AG20443 (cell line): Measurements from ENCODE around the gene USH1G.
A peak's percentile ranks its signal among the peaks of the same experiment; 100 is the strongest.

Source experiments
- DNase-seq: peaks from one replicate; pipeline ENCODE4 v3.0.0; 2012; ENCODE audit warnings: low spot score, mixed read lengths

USH1G gene

DNA sequence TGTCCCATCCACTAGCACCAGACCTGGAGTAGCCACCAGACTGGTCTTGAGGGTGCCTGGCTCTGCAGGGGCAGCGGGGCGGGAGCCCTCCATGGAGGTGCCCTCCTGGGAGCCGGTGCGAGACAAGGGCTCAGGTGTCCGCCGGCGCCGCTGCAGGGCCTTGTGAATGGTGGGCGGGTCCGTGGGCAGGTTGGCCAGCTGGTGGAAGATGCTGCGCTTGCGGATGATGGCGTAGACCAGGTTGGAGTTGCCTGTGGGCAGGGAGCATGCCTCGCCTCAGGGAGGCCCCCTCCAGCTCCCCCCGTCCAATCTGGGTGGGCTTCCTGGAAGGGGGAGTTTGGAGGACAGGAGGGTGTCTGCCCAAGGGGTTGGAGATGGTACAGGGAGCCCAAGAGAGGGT lies 31.1 kb upstream of the USH1G start:
- DNase-seq = no peak

DNA sequence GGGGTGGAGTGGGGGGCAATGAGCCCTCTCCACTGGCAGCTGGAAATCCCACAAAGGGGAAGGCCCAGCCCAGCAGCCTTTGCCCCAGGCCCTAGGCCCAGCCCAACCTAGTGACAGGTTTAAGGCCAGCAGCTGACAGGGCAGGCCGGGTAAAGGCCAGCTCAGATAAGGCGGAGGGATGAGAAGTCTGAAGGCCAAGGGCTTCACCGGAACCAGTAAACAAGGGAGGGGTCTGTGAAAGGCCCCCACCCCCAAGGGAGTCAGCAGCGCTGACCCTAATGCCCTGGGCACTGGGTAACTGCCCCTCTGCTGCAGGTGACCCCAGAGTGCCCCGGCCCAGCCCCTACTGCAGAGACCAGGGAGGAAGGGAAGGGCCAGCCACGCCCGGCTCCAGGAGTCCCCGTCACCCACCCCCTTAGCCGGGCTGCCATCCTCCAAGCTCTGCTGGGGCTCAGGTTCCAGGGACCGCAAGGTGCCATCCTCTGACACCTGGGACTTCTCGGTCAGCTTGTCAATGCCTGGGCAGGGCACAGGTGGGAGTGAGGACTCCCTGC lies 30.2 kb upstream of the USH1G start:
- no peak for DNase-seq

GRCh38 chr17:74952431-74953133 lies 29.5 kb upstream of the USH1G start:
- DNase-seq = no peak

- no peak for DNase-seq
These were observed 28.8 kb upstream of the USH1G start for GRCh38 chr17:74951680-74952421.

DNA sequence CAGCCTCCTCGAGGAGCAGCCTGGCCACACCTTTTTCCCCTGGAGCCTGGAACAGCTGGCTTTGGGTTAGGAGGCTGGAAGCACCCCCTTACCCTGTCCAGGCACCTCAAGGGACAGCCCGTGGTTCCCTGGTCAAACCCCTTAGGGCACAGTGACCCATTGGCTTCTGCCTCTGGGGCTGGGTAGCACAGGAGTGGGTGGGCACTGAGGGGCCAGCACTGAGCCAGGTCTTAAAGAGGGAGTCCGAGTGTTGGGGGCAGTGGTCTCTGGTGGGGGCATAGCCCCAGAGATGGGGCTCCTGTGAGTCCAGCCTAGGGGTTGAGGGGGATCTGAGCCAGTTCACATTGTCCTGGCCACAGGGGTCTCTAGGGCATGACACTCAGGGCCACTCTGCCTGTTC lies 28.0 kb upstream of the USH1G start:
- no peak for DNase-seq

- no peak for DNase-seq
These were observed 27.2 kb upstream of the USH1G start for GRCh38 chr17:74950207-74950606.

- no peak for DNase-seq
These were observed 26.5 kb upstream of the USH1G start for GRCh38 chr17:74949455-74950115.

GRCh38 chr17:74947041-74947754 lies 24.1 kb upstream of the USH1G start:
- DNase-seq = no peak

- no peak for DNase-seq
These were observed 23.6 kb upstream of the USH1G start for GRCh38 chr17:74946641-74947040.

DNA sequence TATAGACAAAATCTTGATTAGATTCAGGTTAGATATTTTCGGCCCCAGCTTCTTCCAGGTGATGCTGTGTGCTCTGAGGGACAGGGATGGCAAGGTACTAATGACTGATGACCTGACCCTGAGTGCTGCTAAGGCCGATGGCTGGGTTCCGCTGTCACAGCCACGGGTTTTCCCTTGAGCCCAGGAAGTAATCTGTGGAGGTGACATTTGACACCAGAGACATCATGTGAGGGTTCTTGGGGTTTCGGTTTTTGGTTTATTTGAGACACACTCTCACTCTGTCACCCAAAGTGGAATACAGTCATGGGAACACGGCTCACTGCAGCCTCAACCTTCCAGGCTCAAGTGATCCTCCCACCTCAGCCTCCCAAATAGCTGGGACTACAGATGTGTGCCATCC lies 22.5 kb upstream of the USH1G start:
- DNase-seq = no peak

- DNase-seq = no peak
These were observed 20.9 kb upstream of the USH1G start for GRCh38 chr17:74943808-74944522.

GRCh38 chr17:74941128-74941725 lies 18.2 kb upstream of the USH1G start:
- DNase-seq = no peak

DNA sequence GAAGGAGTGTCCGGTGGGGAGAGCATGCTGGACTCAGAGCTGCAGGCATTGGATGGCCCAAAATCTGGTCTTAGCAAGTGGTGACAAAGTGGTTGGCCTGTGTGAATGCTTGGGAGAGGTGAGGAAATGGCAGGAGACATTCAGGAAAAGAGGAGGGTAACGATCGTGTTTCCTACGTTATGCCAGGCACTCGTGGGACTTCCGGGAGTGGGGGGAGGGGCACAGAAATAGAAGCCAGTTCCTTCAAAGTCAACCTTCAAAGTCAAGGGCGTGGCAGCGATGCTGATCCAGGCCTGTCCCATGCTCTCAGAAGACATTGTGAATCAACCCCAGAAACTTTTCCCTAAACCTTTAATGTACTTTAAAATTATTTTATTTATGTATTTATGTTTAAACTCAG lies 16.5 kb upstream of the USH1G start:
- no peak for DNase-seq

DNA sequence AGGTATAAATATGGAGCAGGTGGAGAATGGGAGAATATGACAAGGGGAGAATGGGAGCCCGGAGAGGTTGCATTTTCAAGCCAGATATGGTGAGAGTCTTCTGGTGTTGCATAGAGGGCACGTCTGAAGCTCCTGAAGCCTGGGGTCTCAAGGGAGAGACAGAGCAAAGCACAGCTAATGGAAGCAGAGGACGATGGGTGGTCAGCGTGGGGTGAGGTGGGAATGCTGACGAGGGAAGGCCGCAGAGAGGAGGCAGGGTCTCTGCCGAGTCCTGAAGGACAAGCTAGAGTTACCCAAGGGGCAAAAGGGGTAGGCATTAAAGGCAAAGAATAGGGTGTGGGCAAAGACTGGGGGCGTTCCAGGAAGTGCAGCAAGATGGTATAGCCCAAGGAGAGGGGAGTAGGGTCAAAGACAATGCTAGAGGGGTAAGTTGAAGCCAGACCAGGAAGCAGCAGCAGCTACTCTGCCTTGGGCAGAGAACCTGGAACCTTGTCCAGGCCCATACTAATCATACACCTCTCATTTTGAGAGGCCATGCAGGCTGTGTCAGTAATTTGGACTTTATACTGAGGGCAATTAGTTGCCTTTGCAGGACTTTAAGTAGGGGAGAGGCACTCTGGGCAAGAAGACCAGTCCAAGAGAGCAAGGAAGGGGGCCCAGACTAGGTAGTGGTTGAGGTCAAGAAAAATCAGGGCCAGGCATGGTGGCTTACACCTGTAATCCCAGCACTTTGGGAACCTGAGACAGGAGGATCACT lies 15.3 kb upstream of the USH1G start:
- no peak for DNase-seq

DNA sequence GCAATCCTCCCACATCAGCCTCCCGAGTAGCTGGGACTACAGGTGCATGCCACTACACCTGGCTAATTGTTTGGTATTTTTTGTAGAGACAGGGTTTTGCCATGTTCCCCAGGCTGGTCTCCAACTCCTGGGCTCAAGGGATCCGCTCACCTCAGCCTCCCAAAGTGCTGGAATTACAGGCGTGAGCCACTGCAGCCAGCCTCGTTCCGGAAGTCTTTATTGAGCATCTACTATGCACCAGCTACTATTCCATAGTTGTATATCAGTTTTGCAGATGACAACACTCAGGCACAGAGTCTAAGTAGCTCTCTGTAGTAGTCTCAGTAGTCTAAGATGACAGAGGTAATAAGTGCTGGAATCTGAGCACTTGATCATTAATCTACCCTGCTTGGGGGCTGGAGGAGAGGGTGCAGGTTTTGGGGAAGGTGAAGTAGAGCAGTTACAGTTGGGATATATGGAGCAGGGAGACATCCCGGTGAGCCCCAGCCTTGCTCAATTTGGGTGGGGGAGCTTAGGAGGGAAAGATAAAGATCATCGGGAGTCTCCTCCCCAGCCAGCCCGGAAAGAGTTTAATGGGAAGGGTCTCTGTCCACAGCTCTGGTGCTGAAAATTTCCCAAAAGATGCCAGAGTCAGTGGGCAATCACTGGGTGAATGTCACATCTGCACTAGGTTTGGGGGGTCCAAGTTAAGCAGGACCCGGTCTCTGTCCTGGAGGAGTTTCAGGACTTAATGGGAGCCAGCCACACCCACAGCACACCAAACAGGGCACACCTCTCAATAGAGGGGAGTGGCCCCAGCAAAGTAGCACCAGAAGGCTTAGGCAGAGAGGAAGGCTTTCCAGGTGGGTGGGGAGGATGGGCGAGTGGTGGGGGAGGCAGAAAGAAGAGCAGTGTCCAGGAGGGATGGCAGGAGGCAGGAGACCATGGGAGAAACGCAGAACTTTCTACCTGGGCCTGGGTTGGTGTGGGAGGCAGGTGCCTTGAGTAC lies 14.3 kb upstream of the USH1G start:
- no peak for DNase-seq

DNA sequence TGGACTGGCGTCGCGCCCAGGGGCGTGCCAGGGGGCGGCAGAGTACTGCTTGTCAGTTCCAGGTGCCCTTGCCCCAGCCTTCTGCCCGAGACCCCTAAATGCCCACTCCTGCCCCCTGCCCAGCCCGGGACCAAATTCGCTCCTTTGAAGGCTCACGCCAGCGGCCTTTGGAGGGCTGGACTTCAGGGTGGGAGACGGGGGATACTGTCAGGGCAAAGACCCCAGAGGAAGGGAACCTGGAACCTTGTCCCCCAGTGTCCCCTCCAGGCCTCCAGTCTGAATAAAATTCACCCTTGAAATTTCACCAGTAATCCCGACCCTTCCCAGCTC lies 13.4 kb upstream of the USH1G start:
- no peak for DNase-seq

DNA sequence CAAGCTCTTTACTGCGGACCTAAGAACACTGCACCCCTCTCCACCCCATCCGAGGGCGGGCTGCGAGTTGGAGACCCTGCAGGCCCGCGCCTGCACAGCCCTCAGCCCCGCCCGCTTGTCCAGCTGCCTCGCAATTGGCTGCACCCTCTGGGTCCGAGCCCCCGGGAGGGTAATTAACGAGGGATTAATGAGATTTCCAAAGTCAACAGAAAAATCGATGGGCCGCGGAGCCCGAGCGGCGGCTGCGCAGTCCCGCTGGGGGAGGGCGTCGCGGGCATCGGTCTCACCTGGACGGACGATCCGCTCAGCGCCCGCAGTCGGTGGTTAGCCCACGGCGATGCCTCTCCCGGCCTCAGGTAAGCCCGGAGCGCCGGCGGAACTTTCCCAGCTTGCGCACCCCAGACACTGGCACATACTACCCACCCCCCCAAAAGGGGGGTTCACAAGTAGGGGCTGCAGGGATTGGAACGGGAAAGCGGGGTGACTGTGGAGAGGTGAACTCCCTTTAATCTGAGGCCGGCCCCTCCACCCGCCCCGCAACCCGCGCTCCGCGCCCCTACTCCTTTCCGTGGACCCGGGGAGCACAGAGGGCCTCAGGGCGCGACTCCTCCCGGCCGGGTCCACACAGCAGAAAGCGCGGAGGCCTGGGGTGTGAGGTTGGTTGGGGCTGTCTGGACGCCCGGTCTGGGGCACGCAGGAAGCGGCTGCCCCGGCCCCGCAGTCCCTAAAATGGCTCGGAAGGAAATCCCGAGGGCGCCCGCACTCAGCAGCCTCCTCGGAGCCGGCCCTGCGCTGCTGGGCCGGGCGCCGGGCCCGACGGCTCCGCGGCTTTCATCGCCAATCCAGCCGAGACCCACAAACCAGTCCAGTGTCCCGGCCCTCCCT lies 12.8 kb upstream of the USH1G start, which contains the start of gene OTOP3:
TSS of gene OTOP3 (plus strand) at position 314 of the 885 bp plus-strand sequence. CDS start at position 338, 24 bp downstream.
- peak; percentile 61 for DNase-seq

DNA sequence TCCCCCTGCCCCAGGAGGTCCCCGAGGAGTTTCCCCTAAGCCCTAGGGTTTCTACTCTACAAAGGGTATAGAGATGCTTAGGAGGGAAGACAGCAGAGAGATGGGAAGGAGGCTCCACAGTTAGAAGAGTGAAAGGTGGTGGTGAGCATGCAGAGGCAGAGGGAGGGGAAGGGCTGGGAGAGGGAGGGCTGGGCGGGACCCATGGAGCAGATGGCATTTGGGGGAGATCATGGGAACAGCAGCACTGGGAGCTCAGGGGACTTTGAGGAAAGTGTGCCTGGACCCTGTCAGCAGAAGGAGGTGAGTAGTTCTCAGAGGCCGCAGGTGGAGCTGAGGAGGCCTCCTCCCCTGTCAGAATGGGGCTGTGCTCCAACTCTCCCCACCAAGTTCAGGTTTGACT lies 12.0 kb upstream of the USH1G start:
- no peak for DNase-seq
